Caco-2 (cell line): Measurements from ENCODE around the gene GPC1. TPM values are rescaled to one million over a fixed set of nuclear protein-coding genes. Genes with fewer than 3 reads are reported as not detected.

ENCODE experiments used
- BruUV-seq: library from RNA; stranded (reverse); fragments of 400-500 nt; replicated peaks from 2 replicates; lab custom pipeline; 2021; lab: Mats Ljungman, UMichigan
- CTCF ChIA-PET: fragments of 300-600 bp; sonication (Branson Sonifier 250); formaldehyde crosslinking; loops from one replicate; lab custom pipeline; 2022; ENCODE audit warnings: antibody characterized with exemption; lab: Charles Lee
- POLR2A ChIA-PET: fragments of 300-600 bp; sonication (Branson Sonifier 250); formaldehyde crosslinking; loops from one replicate; lab custom pipeline; 2022; ENCODE audit warnings: antibody characterized with exemption; lab: Charles Lee
- DNase-seq, 2 experiments: peaks; one replicate each; pipeline versions ENCODE4 v3.0.0 to v3.0.0-alpha.2; 2020 to 2022
- H3K27me3 ChIP-seq: replicated peaks from 2 replicates; pipeline ENCODE4 v1.6.0; 2011; ENCODE audit warnings: low read length; ENCODE audit not compliant: control insufficient read depth, insufficient read depth
- H3K36me3 ChIP-seq: 2 replicates; pipeline ENCODE4 v1.5.1; 2011; ENCODE audit warnings: low read length; ENCODE audit not compliant: control insufficient read depth, insufficient read depth
- H3K4me1 ChIP-seq: fragments of 250-450 bp; sonication (Bioruptor Pico); 2 replicates; pipeline ENCODE4 v1.5.1; 2020; ENCODE audit warnings: mild to moderate bottlenecking
- H3K4me3 ChIP-seq: 2 replicates; pipeline ENCODE4 v1.5.1; 2011; ENCODE audit warnings: low read depth, mild to moderate bottlenecking, control low read depth, low read length
- H3K9me3 ChIP-seq: fragments of 250-450 bp; sonication (Bioruptor Pico); 2 replicates; pipeline ENCODE4 v1.5.1; 2020; ENCODE audit warnings: mild to moderate bottlenecking, moderate library complexity
- H3K27ac Mint-ChIP-seq: one replicate; pipeline ENCODE4 v1.8.0; 2022; ENCODE audit warnings: mixed read lengths; ENCODE audit not compliant: unreplicated experiment
- H3K27me3 Mint-ChIP-seq: one replicate; pipeline ENCODE4 v1.8.0; 2022; ENCODE audit warnings: mixed read lengths; ENCODE audit not compliant: insufficient read depth, unreplicated experiment
- H3K36me3 Mint-ChIP-seq: one replicate; pipeline ENCODE4 v1.8.0; 2022; ENCODE audit warnings: mild to moderate bottlenecking, mixed read lengths; ENCODE audit not compliant: insufficient read depth, unreplicated experiment
- H3K4me1 Mint-ChIP-seq: one replicate; pipeline ENCODE4 v1.8.0; 2022; ENCODE audit warnings: low read depth, mixed read lengths; ENCODE audit not compliant: unreplicated experiment
- H3K4me3 Mint-ChIP-seq: one replicate; pipeline ENCODE4 v1.8.0; 2022; ENCODE audit warnings: mild to moderate bottlenecking, moderate library complexity, mixed read lengths; ENCODE audit not compliant: unreplicated experiment
- H3K9me3 Mint-ChIP-seq: one replicate; pipeline ENCODE4 v1.8.0; 2022; ENCODE audit warnings: mixed read lengths; ENCODE audit not compliant: unreplicated experiment
- intact Hi-C: fragments of 100-400 bp; cut with micrococcal nuclease; formaldehyde crosslinking; loops from one replicate; pipeline ENCODE4 v1.10.0; 2022; ENCODE audit not compliant: unreplicated experiment
- total RNA-seq: library from RNA; stranded (reverse); gene quantifications from 2 replicates; pipeline ENCODE4 v1.2.3, GENCODE V29; 2022
- TF ChIP-seq, protein P1 (sequence below), 2 experiments: fragments of 200-600 bp in 1 of 2; IDR thresholded peaks; 1 replicate in 1 of 2; 2 replicates in 1 of 2; pipeline versions ENCODE4 v1.5.1 to v1.8.0; 2011 to 2022; ENCODE audit warnings: antibody characterized with exemption in 1 of 2, control low read depth in 1 of 2, inconsistent platforms in 1 of 2, low read depth in 1 of 2, low read length in 1 of 2, mild to moderate bottlenecking in 1 of 2, moderate library complexity in 1 of 2; ENCODE audit not compliant: insufficient read depth in 1 of 2, severe bottlenecking in 1 of 2, unreplicated experiment in 1 of 2

The GPC1 gene
- total RNA-seq, 1 experiment from 2014 or later: 45.2 TPM

DNA sequence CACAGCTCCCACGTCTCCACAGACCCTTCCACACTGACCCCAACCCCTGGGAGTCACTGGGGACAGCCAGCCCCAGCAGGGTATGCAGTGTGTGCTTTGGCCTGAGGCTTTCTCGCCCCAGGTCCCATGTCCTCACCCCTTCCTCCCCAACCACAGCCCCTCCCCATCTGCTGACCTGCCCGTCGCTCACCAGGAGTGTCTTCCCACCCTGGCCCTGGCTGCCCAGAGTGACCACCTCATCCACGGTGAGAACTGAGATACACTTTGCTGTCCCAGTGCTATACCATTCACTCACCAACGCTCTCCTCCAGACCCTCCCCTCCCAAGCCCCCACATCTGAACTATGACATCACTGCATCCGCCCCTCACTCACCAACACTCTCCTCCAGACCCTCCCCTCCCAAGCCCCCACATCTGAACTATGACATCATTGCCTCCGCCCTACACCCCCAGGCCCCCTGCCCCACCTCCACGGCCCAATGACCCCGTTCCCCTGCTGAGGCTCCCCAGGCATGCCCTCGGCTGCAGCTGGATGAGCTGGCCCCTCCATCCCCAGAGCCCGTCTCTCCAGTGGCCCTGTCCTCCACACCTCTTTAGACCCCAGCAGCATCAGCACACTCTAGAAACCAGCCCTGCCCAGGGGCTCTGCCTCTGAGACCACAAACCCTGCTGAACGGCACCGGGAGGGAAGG, 67.1 kb downstream of the GPC1 start:
- no peaks in the 10 kb centered on the region for H3K36me3 ChIP-seq
- H3K36me3 Mint-ChIP-seq: no peaks in the 10 kb centered on the region
- no peaks in the 10 kb centered on the region for H3K9me3 Mint-ChIP-seq
- H3K4me1 Mint-ChIP-seq: no peaks in the 10 kb centered on the region
- H3K4me1 ChIP-seq: no peaks in the 10 kb centered on the region
- H3K27me3 Mint-ChIP-seq: no peaks in the 10 kb centered on the region
- H3K27ac Mint-ChIP-seq: no peak overlapping the region
- BruUV-seq: no TSS peak
- H3K4me3 ChIP-seq: no peak overlapping the region
- no peaks in the 10 kb centered on the region for H3K9me3 ChIP-seq
- CTCF ChIA-PET: no interaction called here
- no peak overlapping the region for H3K4me3 Mint-ChIP-seq
- DNase-seq: peak in 1 of 2 experiments; percentile 19
- H3K27me3 ChIP-seq: no peaks in the 10 kb centered on the region
- POLR2A ChIA-PET: no interaction called here
- intact Hi-C loops: no loop called here
- TF ChIP-seq, protein P1, sequence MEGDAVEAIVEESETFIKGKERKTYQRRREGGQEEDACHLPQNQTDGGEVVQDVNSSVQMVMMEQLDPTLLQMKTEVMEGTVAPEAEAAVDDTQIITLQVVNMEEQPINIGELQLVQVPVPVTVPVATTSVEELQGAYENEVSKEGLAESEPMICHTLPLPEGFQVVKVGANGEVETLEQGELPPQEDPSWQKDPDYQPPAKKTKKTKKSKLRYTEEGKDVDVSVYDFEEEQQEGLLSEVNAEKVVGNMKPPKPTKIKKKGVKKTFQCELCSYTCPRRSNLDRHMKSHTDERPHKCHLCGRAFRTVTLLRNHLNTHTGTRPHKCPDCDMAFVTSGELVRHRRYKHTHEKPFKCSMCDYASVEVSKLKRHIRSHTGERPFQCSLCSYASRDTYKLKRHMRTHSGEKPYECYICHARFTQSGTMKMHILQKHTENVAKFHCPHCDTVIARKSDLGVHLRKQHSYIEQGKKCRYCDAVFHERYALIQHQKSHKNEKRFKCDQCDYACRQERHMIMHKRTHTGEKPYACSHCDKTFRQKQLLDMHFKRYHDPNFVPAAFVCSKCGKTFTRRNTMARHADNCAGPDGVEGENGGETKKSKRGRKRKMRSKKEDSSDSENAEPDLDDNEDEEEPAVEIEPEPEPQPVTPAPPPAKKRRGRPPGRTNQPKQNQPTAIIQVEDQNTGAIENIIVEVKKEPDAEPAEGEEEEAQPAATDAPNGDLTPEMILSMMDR (IDR thresholded peaks at IDR 0.05; ENCODE audit: insufficient read depth in 1 of 2, low read depth in 1 of 2, low read length in 1 of 2, severe bottlenecking in 1 of 2, unreplicated experiment in 1 of 2): no peak

DNA sequence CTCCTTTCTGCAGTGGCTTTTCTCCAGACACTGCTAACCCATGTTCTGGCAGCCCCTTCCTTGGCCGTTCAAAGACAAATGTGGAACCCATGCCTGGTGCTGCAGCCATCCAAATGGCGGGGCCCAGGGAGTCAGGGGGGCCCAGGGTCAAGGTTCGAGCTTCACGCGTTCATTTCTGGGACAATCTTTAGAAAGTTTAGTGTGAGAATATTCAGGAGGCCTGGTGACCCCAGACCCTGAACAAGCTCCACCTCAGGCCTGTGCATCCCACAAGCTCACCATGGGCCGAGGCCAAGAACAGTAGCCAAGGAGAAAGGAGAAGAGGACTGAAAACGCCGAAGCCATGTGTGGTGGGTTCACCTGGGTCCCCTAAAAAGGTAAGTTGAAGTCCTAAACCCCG, 67.9 kb downstream of the GPC1 start:
- POLR2A ChIA-PET: no interaction called here

DNA sequence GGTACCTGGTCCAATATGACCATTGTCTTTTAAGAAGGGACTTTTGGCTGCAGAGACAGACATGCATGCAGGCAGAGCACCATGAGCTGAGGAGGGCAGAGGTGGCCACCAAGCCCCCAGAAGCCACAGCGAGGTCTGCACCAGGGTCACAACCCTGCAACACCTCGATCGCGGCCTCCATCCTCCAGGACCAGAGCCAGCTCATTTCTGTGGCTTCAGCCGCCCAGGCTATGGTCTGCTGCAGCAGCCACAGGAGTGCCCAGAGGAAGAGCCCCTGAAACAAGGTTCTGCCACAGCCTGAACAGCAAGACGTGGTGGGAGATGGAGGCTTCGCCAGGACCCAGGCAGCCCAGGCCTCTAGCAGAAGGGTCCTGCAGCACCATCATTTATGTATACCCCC, 68.4 kb downstream of the GPC1 start:
- intact Hi-C loops: no loop called here
- Mint-ChIP-seq H3K27me3 (no peaks in the 10 kb centered on the region), H3K4me3 (no peak overlapping the region), H3K36me3 (no peaks in the 10 kb centered on the region), H3K27ac (no peak overlapping the region), H3K4me1 (no peaks in the 10 kb centered on the region), H3K9me3 (no peaks in the 10 kb centered on the region)
- TF ChIP-seq, protein P1 (IDR thresholded peaks at IDR 0.05; ENCODE audit: insufficient read depth in 1 of 2, low read depth in 1 of 2, low read length in 1 of 2, severe bottlenecking in 1 of 2, unreplicated experiment in 1 of 2): no peak
- Histone ChIP-seq H3K27me3 (no peaks in the 10 kb centered on the region), H3K4me3 (no peak overlapping the region), H3K4me1 (no peaks in the 10 kb centered on the region), H3K9me3 (no peaks in the 10 kb centered on the region), H3K36me3 (no peaks in the 10 kb centered on the region)
- no TSS peak for BruUV-seq
- peak in 1 of 2 experiments; percentile 5 for DNase-seq
- POLR2A ChIA-PET: no interaction called here
- CTCF ChIA-PET: no interaction called here

More for the DNA sequence above, 67.9 kb downstream of the GPC1 start:
- H3K36me3 Mint-ChIP-seq: no peaks in the 10 kb centered on the region
- H3K9me3 Mint-ChIP-seq: no peaks in the 10 kb centered on the region
- H3K27me3 Mint-ChIP-seq: no peaks in the 10 kb centered on the region
- CTCF ChIA-PET: no interaction called here
- no peaks in the 10 kb centered on the region for H3K9me3 ChIP-seq
- no peak overlapping the region for H3K27ac Mint-ChIP-seq
- TF ChIP-seq, protein P1 (IDR thresholded peaks at IDR 0.05; ENCODE audit: insufficient read depth in 1 of 2, low read depth in 1 of 2, low read length in 1 of 2, severe bottlenecking in 1 of 2, unreplicated experiment in 1 of 2): no peak
- no peaks in the 10 kb centered on the region for H3K4me1 ChIP-seq
- BruUV-seq: no TSS peak
- no peak overlapping the region for H3K4me3 Mint-ChIP-seq
- intact Hi-C loops: no loop called here
- no peaks in the 10 kb centered on the region for H3K36me3 ChIP-seq
- no peaks in the 10 kb centered on the region for H3K27me3 ChIP-seq
- no peak for DNase-seq
- H3K4me1 Mint-ChIP-seq: no peaks in the 10 kb centered on the region
- no peak overlapping the region for H3K4me3 ChIP-seq
